Uterus (tissue), 2 donors: Measurements from ENCODE around the gene GOLGA8F.
"Not testable (repeated sequence)": the region's sequence is repeated elsewhere in the genome, so short reads cannot be mapped to it uniquely, and the experiment has no call there.

Experiments
- POLR2A ChIP-seq, 2 donors: fragments of 450-650 bp; IDR thresholded peaks; one replicate each; pipeline ENCODE4 v1.6.1; 2016; ENCODE audit warnings: antibody characterized with exemption in 2 of 2, mild to moderate bottlenecking in 1 of 2, moderate library complexity in 1 of 2
- TF ChIP-seq, protein P1 (sequence below), 4 experiments: fragments of 200-600 bp in 2 of 4; fragments of 450-650 bp in 2 of 4; sonication (generic) in 2 of 4; IDR thresholded peaks; one replicate each; pipeline ENCODE4 v1.5.1; 2016 to 2019; ENCODE audit warnings: antibody characterized with exemption in 4 of 4, mild to moderate bottlenecking in 2 of 4, moderate library complexity in 1 of 4

DNA sequence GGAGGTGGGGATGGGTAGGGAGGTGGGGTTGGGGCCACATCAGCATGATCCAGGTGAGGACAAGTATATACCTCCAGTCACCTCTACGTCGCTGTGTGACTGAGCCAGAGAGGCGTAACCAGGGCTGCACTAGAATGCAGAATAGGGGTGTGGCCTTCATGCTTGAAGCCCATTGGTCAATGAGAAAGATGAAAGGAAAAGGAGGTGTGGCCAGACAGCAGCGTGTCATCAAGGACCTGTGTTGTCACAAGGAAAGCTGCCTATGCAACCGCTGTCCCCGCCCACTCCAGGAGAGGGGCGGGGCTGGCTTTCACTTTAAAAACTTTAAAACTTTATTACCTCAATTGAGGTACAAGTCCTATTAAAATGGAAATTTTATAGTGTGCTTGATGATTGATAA, 20.5 kb upstream of the GOLGA8F start, which contains the start of gene GOLGA6L24:
- TF ChIP-seq POLR2A (IDR thresholded peaks at IDR 0.05): not testable (repeated sequence)
- TF ChIP-seq, protein P1, sequence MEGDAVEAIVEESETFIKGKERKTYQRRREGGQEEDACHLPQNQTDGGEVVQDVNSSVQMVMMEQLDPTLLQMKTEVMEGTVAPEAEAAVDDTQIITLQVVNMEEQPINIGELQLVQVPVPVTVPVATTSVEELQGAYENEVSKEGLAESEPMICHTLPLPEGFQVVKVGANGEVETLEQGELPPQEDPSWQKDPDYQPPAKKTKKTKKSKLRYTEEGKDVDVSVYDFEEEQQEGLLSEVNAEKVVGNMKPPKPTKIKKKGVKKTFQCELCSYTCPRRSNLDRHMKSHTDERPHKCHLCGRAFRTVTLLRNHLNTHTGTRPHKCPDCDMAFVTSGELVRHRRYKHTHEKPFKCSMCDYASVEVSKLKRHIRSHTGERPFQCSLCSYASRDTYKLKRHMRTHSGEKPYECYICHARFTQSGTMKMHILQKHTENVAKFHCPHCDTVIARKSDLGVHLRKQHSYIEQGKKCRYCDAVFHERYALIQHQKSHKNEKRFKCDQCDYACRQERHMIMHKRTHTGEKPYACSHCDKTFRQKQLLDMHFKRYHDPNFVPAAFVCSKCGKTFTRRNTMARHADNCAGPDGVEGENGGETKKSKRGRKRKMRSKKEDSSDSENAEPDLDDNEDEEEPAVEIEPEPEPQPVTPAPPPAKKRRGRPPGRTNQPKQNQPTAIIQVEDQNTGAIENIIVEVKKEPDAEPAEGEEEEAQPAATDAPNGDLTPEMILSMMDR (IDR thresholded peaks at IDR 0.05): not testable (repeated sequence)
